AG04450 (cell line): ENCODE measurements around the gene VPS8. TPM values are rescaled to one million over a fixed set of nuclear protein-coding genes. Genes with fewer than 3 reads are reported as not detected.

Source experiments
- CTCF ChIA-PET: fragments of 300-600, 350-600 bp; formaldehyde crosslinking; extraction: SDS; loops from one replicate; lab custom pipeline; 2022; ENCODE audit warnings: antibody characterized with exemption, inconsistent platforms; lab: Charles Lee
- POLR2A ChIA-PET: fragments of 350-600 bp; formaldehyde crosslinking; extraction: SDS; loops from one replicate; lab custom pipeline; 2021; ENCODE audit warnings: antibody characterized with exemption, inconsistent platforms; lab: Yijun Ruan, JAX
- DNase-seq: peaks from one replicate; pipeline ENCODE4 v3.0.0-alpha.2; 2011; ENCODE audit warnings: low read depth, low spot score
- H3K27ac ChIP-seq: one replicate; pipeline ENCODE4 v1.5.1; 2012; ENCODE audit warnings: low read depth, low read length, control low read depth
- H3K27me3 ChIP-seq: one replicate; pipeline ENCODE4 v1.6.0; 2012; ENCODE audit warnings: low read length; ENCODE audit not compliant: control insufficient read depth, insufficient read depth
- H3K4me3 ChIP-seq: 2 replicates; pipeline ENCODE4 v1.5.1; 2011; ENCODE audit warnings: mild to moderate bottlenecking, low read depth, low read length, control low read depth
- H3K9me3 ChIP-seq: 2 replicates; pipeline ENCODE4 v1.5.1; 2012; ENCODE audit warnings: low read length; ENCODE audit not compliant: control insufficient read depth, insufficient read depth
- CTCF ChIP-seq: IDR thresholded peaks from 2 replicates; pipeline ENCODE4 v1.5.1; 2011; ENCODE audit warnings: low read depth, low read length, control low read depth, inconsistent platforms
- polyA plus RNA-seq: library from polyadenylated mRNA; depleted of rRNA; stranded (reverse); fragments of >200 nt; gene quantifications from 2 replicates; pipeline ENCODE4 v1.2.3, GENCODE V29; 2011

Gene VPS8
- polyA plus RNA-seq, 1 experiment = 40.6 TPM

GRCh38 chr3:185075547-185075946 lies 263.6 kb downstream of the VPS8 start:
- DNase-seq = no peak
- ChIA-PET CTCF (interaction anchor here (0.6 kb wide), 1 partner anchor 49 kb away, joined by 3 read pairs; no protein-coding TSS in a partner anchor), POLR2A (no interaction called here)
- TF ChIP-seq CTCF = no peak
- no peak overlapping the region for H3K27ac ChIP-seq
- H3K27me3 ChIP-seq = no peaks in the 10 kb centered on the region
- H3K9me3 ChIP-seq = no peaks in the 10 kb centered on the region
- no peak overlapping the region for H3K4me3 ChIP-seq

- Histone ChIP-seq H3K9me3 (no peaks in the 10 kb centered on the region), H3K27me3 (no peaks in the 10 kb centered on the region), H3K4me3 (no peak overlapping the region), H3K27ac (no peak overlapping the region)
- DNase-seq = no peak
- ChIA-PET CTCF (interaction anchor here (0.6 kb wide), 1 partner anchor 50 kb away, joined by 3 read pairs; no protein-coding TSS in a partner anchor), POLR2A (no interaction called here)
- TF ChIP-seq CTCF = no peak
Observed at GRCh38 chr3:185076219-185076618, 264.3 kb downstream of the VPS8 start.

GRCh38 chr3:185079625-185080024 lies 267.7 kb downstream of the VPS8 start:
- H3K27ac ChIP-seq = no peak overlapping the region
- ChIA-PET CTCF (interaction anchor here (1.9 kb wide), 1 partner anchor 9 kb away, joined by 5 read pairs; no protein-coding TSS in a partner anchor), POLR2A (no interaction called here)
- no peaks in the 10 kb centered on the region for H3K27me3 ChIP-seq
- no peak for DNase-seq
- no peak for TF ChIP-seq CTCF
- no peaks in the 10 kb centered on the region for H3K9me3 ChIP-seq
- no peak overlapping the region for H3K4me3 ChIP-seq

GRCh38 chr3:185081521-185081920 lies 269.6 kb downstream of the VPS8 start:
- Histone ChIP-seq H3K9me3 (no peaks in the 10 kb centered on the region), H3K27ac (no peak overlapping the region), H3K27me3 (no peaks in the 10 kb centered on the region), H3K4me3 (no peak overlapping the region)
- no peak for DNase-seq
- no peak for TF ChIP-seq CTCF
- ChIA-PET CTCF (interaction anchor here (0.5 kb wide), 1 partner anchor 95 kb away, joined by 3 read pairs; no protein-coding TSS in a partner anchor), POLR2A (no interaction called here)

GRCh38 chr3:185082149-185082548 lies 270.2 kb downstream of the VPS8 start:
- no peaks in the 10 kb centered on the region for H3K27me3 ChIP-seq
- no peaks in the 10 kb centered on the region for H3K9me3 ChIP-seq
- no peak overlapping the region for H3K4me3 ChIP-seq
- TF ChIP-seq CTCF = no peak
- DNase-seq = no peak
- ChIA-PET POLR2A (no interaction called here), CTCF (interaction anchor here (0.5 kb wide), 1 partner anchor 94 kb away, joined by 3 read pairs; no protein-coding TSS in a partner anchor)
- no peak overlapping the region for H3K27ac ChIP-seq
